ENCODE results near the gene BNIP2. TPM values are rescaled to one million over a fixed set of nuclear protein-coding genes. Genes with fewer than 3 reads are reported as not detected.

The BNIP2 gene
- total and polyA plus RNA-seq, 2 of the 13 experiments (the other 11 are each of a cell fraction or from before 2014, with no cell fraction given), result 17.4 to 57.6 TPM

- no peak for TF ChIP-seq ZNF407 (CRISPR knock-in tag; IDR thresholded peaks at IDR 0.05; ENCODE audit: not compliant biosample characterization)
- TF ChIP-seq IKZF4 (CRISPR knock-in tag; IDR thresholded peaks at IDR 0.05; ENCODE audit: borderline replicate concordance, low read depth, not compliant biosample characterization), result no peak
- TF ChIP-seq ZNF564 (CRISPR knock-in tag; IDR thresholded peaks at IDR 0.05), result no peak
- no peak for TF ChIP-seq RCOR2 (CRISPR knock-in tag; IDR thresholded peaks at IDR 0.05)
- 0 out of 2 replicates have a peak, but pooled peaks have one; percentile 28 for TF ChIP-seq ZNF614 (CRISPR knock-in tag; IDR thresholded peaks at IDR 0.05; ENCODE audit: borderline replicate concordance)
- no peak for TF ChIP-seq NR2F6 (IDR thresholded peaks at IDR 0.05)
- TF ChIP-seq NR2F6 (CRISPR knock-in tag; IDR thresholded peaks at IDR 0.05), result peak; percentile 32; the same call in 1 of the 2 replicates
- no peak for TF ChIP-seq FOXP1 (IDR thresholded peaks at IDR 0.05)
- TF ChIP-seq FOXP1 (CRISPR knock-in tag; IDR thresholded peaks at IDR 0.05), result peak; percentile 51; the same call in 1 of the 2 replicates
- peak; percentile 94 for TF ChIP-seq SMC3 (IDR thresholded peaks at IDR 0.05; ENCODE audit: low read length)
- TF ChIP-seq PPARG (CRISPR knock-in tag; conservative IDR thresholded peaks at IDR 0.05), result 0 out of 2 replicates have a peak, but pooled peaks have one; percentile 28
Observed at GRCh38 chr15:59622289-59622688, 66.8 kb downstream of the BNIP2 start (continued).
